SK-MEL-5 (cell line): ENCODE results near the gene TM4SF5. TPM values are rescaled to one million over a fixed set of nuclear protein-coding genes. Genes with fewer than 3 reads are reported as not detected.

Experiments
- DNase-seq: peaks from one replicate; pipeline ENCODE4 v3.0.0-alpha.2; 2016; ENCODE audit warnings: low read depth, low spot score
- in situ Hi-C: cut with HindIII; loops from 2 replicates; pipeline ENCODE4 v1.10.0; 2016; ENCODE audit warnings: low sequenced_read_pairs, high pct_unique_total_duplicates, low pct_unique_long_range_greater_than_20kb
- total RNA-seq: library from RNA; depleted of rRNA; stranded (reverse); fragments of >200 nt; shearing (Covaris generic); gene quantifications from 2 replicates; pipeline ENCODE4 v1.2.3, GENCODE V29; 2014

Gene TM4SF5
- total RNA-seq, 1 experiment from 2014 or later: not detected

DNA sequence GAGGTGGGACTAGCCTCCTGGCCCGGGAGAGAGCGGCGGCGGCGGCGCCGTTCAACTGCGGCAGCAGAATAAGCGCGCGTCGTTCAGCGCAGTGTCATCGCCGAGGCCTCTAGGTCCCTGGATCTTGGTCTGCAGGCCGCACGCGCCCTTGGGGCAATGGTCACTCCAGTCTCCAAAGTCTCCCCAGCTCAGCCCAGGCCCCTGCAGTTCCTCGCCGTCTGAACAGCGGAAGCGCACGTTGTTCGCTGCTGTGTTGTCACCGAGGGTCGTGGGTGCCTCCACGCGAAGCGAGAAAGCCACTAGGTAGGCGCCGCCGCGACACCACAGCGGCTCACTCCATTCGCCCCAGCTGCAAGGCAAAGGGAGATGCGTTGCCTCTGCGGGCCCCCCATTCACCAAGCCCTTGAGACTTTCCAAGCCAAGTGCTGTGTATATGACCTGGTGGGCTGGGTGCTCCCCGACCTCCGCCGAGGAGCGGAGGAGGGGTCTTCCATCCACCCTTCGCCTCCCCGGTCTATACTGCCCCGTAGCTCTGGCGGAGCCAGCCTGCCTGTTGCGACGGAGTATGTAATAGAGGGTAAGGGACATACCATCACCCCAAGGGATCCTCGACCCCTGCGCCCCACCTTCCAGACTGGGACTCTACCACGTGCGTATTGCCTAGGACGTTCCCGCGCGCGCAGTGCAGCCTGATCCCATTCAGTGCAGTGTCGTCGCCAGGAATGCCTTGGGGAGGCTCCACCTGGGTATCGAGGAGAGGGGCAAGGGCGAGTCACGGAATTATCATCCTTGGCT, 13.8 kb downstream of the TM4SF5 start:
- in situ Hi-C loops: no loop called here
- no peak for DNase-seq

DNA sequence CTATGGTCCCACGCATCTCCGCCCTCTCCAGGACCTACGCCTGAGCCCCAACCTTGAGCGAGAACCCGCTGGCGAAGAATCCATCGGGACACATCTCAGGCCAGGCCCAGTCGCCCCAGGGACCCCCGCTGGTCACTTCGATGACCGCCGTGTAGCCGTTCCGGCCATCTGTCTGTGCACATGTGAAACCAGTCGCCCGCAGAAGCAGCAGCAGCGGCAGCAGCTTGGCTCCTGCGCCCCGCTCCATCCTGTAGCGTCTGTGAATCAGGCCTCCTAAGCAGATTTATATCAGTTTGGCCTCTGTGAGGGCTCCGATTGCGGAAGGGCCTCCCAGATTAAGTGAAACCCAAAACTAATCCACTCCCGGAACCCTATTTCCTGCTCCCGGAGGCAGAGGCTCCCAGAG, 14.4 kb downstream of the TM4SF5 start, which contains the start of gene VMO1:
Gene VMO1 (minus strand): TSS at position 259 of the 406 bp plus-strand sequence. CDS start 12 bp downstream, at position 247.
- no peak for DNase-seq
- in situ Hi-C loops: no loop called here

DNA sequence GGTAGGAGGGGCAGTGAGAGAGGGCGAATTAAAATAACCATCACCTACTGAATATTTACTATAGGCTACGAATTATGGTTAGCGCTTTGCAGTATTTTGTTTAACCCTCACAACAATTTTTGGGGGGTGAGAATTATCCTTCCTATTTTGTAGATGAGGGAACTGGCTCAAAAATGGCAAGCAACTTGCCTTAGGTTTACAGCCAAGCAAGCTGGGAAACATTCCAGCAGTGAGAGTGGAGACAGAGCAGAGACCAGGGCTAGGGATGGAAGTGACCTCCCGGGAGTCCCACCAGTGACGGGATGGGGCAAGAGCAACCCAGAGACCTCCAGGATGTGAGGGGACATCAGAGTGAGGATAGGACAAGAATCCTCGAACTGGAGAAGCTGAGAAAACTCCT, 14.8 kb downstream of the TM4SF5 start:
- no peak for DNase-seq
- in situ Hi-C loops: no loop called here

DNA sequence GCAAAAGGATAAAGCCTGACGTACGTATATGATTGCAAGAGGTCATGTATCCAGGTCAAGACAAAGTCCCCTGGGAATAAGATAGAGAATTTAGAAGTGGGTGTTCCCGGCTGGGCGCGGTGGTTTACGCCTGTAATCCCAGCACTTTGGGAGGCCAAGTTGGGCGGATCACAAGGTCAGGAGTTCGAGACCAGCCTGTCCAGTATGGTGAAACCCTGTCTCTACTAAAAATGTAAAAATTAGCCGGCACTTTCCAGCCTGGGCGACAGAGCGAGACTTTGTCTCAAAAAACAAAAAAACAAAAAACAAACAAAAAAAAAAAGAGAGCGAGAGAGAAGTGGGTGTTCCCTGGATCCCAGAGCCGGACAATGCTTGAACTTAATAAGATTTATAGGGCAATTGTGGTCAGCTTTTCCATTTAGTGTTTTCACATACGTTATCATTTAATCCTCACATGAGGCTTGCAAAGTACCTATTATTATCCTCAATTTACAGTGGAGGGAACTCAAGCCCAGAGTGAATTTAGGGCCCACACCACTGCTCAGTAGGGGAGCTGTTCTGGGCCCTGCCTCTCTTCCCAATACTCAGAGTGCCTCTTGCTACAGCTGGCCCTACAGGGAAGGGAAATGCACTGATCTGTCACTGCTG, 16.6 kb downstream of the TM4SF5 start:
- in situ Hi-C loops: no loop called here
- no peak for DNase-seq

DNA sequence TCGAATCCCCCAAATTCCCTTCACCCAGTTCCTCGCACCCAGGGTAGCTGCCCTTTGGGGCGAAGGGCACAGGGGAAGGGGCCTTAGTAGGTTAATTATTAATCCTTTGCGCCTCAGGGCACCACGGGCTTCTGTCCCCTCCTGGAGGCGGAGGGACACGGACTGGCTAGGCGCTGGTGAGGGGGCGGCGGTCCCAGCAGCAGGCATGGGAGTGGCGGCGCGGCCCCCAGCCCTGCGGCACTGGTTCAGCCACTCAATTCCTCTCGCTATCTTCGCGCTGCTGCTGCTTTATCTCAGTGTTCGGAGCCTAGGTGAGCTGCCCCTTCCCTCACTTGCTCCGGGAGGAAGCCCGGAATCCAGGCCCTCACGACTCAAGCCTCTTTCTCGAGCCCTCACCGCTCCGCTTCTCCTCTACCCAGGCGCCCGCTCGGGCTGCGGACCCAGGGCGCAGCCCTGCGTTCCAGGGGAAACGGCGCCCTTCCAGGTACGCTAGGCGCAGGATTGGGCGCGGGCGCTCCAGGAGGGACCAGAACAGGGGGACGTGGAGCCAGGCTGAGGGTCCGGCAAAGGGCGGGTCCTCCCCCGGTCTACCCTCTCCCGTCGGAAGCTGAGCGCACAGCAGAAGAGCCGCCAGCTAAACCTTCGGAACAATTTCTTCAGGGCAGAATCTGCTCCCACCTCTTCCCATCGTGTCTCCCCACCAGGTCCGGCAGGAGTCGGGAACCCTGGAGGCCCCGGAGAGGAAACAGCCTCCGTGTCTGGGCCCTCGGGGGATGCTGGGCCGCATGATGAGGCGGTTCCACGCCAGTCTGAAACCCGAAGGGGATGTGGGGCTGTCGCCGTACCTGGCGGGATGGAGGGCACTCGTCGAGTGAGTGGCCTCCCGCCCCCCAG, 17.4 kb downstream of the TM4SF5 start, which contains the start of gene GLTPD2:
Gene GLTPD2 (plus strand): TSS at position 158 of the 894 bp plus-strand sequence. CDS start 48 bp downstream, at position 206.
- in situ Hi-C loops: no loop called here
- DNase-seq: no peak

DNA sequence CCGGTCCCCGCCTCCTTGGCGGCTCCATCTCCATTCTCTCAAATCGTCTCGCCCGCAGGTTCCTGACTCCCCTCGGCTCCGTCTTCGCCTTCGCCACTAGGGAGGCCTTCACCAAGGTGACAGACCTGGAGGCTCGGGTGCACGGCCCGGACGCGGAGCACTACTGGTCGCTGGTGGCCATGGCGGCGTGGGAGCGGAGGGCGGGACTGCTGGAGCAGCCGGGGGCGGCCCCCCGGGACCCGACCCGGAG, 17.9 kb downstream of the TM4SF5 start:
- in situ Hi-C loops: no loop called here
- DNase-seq: no peak

DNA sequence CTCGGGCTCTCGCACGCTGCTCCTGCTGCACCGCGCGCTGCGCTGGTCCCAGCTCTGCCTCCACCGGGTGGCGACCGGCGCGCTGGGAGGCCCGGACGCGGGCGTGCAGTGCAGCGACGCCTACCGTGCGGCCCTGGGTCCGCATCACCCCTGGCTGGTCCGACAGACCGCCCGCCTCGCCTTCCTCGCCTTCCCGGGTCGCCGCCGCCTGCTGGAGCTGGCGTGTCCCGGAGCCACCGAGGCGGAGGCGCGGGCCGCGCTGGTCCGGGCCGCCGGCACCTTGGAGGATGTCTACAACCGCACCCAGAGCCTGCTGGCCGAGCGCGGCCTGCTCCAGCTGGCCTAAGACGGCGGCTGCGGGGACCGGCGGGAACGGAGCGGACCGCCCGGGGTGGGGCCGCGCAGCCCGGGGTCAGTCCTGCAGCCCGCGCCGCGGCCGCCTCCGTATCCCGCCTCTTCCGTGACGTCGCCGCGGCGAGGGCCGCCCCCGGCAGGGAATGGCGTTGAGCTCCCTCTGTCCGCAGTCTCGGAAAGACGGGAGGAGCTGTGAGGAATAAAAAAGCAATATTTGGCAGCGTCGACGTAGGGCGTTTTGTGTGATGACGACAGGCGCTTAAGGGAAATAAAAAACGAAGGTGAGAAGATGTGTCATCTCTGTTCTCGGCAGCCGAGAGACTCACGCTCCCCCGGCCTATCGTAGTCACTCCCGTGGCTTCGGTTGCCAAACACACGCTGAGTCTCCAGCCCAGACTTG, 18.4 kb downstream of the TM4SF5 start:
- DNase-seq: peak; percentile 83
- in situ Hi-C loops: no loop called here

DNA sequence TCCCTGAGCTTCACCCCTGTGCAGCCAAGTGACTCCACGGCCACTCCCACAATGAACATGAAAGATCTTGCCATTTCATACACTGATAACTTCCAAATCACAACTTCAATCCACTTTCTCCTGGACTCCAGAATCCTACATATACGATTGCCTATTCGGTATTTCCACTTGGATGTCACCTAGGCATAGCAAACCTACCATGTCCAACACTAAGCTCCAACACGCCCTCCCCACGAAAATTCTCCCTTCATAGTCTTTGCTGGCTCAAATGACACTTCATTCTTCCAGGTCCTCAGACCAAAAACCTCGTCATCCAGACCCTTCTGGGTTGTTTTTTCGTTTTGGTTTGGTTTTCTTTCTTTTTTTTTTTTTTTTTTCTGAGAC, 19.0 kb downstream of the TM4SF5 start:
- DNase-seq: no peak

DNA sequence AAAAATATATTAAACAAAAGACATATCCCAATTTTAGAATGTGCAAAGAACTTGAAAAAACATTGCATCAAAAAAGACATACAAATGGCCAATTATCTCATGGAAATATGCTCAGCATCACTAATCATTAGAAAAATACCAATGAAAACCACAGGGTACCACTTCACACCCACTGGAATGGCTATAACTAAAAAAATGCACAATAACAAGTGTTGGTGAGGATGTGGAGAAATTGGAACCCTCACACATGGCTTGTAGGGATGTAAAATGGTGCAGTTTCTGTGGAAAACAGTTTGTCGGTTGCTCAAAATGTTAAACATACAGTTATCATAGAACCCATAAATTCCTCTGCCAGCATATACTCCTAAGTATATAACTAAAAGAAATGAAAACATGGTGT, 23.5 kb downstream of the TM4SF5 start:
- in situ Hi-C loops: no loop called here
- no peak for DNase-seq

More for the DNA sequence above, 19.0 kb downstream of the TM4SF5 start:
- in situ Hi-C loops: no loop called here

DNA sequence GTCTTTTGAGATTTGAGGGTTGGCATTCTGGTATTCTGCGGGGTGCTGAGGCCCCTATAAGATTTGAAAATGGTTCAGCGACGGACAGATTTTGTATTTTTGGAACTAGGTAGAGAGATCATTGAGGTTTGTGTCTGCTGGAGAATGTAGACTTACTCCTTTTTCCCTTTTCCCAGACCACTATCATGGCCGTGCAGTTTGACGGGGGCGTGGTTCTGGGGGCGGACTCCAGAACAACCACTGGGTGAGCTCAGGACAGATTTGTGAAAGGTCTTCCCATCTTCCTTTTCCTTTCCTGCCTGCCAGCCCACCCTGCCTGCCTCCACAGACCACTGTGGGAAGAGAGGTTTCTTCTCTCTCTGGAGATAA, 24.9 kb downstream of the TM4SF5 start:
- in situ Hi-C loops: no loop called here
- peak; percentile 63 for DNase-seq

DNA sequence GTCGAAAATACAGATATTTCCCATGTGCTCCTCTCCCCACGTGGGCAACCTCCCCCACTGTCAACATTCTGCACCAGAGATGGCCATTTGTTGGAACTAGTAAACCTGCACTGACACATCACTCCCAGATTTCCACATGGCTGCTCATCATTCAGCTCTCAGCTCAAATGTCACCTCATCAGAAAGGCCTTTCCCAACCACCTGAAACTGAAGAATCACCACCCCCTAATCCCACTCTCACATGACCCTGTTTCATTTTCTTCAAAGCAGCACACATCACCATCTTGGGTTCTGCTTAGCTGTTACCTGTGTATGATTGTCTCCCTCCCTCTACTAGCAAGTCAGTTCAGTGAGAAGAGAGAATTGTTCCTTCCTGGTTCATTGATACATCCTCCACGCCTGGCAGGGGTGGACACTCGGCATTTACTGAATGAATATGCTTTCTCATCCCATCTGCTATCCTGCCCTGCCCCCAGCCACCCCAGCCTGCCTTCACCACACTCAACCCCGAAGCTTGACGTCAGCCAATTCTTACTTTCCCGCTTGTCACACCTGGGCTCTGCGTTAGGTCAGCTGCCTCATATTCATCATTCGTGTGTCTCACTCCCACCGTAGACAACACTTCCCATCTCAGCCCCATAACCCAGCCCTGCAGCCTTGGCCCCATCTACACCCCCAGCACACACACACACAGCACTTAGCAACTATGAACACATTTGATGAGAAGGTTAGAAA, 28.9 kb downstream of the TM4SF5 start:
- no peak for DNase-seq
- in situ Hi-C loops: no loop called here

DNA sequence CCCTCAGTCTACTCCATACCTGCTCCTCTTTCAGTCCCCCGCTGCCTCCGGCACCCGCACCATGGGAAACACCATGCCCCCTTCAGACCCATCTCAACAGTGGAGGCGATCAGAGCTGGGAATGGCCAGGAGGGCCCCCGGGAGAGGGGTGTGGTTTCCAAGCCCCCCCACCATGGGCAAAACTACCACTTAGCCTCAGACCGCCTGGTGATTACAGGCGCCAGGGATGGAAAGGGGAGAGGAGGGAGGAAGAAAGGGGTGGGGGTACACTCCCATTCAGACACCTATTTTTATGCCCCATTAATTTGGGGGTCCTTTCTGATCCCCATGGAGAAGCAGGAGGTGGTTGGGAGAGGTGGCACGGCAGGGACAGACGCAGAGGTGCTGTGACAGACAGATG, 30.5 kb downstream of the TM4SF5 start, which contains the start of gene C17orf114:
Gene C17orf114 (minus strand): TSS at position 101 of the 400 bp plus-strand sequence.
- in situ Hi-C loops: no loop called here
- no peak for DNase-seq

DNA sequence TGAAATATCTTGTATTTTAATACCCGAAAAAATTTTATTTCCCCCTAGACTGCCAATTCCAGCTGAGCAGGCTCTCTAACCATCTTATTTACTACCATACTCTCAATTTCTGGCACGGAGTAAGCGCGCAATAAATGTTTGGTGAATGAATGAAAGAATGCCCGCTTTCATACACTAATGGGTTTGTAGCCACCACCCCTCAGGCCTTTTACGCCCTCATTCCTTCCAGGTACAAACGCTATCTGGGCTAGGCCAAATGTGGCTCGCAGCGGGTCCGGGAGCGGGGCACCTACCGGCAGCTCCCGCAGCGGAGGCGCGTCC, 34.7 kb downstream of the TM4SF5 start:
- DNase-seq: peak; percentile 41
- in situ Hi-C loops: no loop called here

DNA sequence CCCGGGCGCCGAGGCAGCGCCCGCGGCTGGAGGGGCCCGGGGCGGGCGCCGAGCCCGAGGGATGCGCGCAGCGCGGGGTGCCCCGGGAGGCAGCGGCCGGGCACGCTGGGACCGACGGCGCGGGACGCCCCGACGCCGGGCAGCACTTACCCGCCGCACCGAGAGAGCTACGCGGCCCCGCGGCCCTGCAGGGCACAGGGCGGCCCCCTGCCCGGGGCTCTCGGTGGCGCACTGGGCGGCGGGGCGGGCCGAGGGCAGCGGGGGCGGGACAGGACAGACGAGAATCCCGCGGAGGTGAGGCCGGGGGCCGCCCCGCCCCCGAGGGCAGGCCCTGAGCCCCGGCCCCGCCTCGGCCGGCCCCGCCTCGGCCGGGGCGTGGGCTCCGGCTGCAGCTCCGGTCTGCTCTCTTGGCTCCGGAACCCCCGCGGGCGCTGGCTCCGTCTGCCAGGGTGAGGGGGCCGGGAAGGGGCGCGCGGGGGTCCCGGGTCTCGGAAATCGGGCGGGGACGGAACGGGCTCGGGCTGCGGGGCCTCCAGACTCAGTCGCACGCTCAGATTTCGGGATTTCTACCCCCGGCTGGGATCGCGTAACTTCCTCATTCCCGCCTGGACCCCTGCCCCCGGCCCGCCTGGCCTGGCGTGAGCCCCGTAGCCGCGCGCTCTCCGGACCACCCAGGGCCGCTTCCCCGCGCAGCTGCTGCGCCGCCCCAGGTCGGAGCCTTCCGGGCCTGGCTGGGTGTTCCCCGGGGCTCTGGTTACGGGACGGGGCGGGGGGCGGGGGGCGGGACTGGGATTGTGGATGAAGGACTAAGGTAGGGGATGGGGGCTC, 35.3 kb downstream of the TM4SF5 start, which contains the start of gene PLD2:
Gene PLD2 (plus strand): TSS at position 376 of the 828 bp plus-strand sequence. CDS start 621 bp downstream, outside the sequence.
- DNase-seq: peak; percentile 84
- in situ Hi-C loops: no loop called here

DNA sequence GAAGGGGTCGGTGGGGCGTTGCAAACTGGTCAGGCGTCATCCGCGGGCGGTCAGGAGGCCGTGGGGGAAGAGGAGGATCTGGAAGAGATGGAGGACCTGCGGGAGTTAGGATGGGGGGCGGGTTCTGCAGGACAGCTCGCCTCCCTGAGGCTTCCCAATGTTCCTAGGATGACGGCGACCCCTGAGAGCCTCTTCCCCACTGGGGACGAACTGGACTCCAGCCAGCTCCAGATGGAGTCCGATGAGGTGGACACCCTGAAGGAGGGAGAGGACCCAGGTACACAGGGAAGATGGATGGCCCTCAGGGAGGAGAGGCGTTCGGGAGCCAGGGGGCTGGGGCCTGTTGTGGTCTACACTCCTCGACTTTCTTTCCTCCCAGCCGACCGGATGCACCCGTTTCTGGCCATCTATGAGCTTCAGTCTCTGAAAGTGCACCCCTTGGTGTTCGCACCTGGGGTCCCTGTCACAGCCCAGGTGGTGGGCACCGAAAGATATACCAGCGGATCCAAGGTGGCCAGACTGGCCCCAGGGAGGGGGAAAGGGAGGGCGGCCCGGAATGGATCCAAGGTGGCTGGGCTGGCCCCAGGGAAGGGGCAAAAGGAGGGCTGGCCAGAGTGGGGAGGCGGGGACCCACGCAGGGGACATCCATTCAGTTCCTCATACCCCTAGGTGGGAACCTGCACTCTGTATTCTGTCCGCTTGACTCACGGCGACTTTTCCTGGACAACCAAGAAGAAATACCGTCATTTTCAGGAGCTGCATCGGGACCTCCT, 36.1 kb downstream of the TM4SF5 start:
- DNase-seq: no peak
- in situ Hi-C loops: no loop called here

DNA sequence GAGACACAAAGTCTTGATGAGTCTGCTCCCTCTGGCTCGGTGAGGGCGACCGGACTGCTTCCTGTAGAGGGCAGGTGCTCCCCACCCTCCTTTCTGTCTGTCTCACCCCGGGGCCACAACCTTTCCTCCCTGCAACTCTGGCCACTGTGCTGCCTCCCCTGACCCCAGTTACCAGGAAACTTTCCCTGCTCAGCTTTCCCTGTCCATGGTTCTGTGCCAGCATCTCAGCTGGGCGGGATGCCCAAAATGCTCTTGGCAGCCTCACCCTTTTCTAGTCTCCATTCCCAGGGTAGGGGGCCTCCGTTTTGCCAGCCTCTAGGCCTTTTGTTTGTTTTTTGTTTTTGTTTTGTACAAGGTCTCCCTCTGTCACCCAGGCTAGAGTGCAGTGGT, 36.7 kb downstream of the TM4SF5 start:
- no peak for DNase-seq
- in situ Hi-C loops: no loop called here
